Measurements from ENCODE around the gene CFTR.

DNA sequence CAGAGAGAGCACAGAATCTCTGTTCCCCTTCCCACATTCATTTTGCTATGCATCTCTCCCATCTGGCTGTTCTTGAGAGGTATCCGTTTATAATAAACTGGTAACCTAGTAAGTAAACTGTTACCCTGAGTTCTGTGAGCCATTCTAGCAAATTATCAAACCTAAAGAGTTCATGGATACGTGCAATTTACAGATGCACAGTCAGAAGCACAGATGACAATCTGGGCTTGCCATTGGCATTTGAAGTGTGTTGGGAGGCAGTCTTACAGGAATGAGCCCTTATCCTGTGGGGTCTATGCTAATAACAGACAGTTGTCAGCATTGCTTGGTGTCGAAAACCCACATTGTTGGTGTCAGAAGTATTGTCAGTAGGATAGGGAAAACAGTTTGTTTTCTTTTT is 151.8 kb downstream of the CFTR start:
- TF ChIP-seq, protein P1, sequence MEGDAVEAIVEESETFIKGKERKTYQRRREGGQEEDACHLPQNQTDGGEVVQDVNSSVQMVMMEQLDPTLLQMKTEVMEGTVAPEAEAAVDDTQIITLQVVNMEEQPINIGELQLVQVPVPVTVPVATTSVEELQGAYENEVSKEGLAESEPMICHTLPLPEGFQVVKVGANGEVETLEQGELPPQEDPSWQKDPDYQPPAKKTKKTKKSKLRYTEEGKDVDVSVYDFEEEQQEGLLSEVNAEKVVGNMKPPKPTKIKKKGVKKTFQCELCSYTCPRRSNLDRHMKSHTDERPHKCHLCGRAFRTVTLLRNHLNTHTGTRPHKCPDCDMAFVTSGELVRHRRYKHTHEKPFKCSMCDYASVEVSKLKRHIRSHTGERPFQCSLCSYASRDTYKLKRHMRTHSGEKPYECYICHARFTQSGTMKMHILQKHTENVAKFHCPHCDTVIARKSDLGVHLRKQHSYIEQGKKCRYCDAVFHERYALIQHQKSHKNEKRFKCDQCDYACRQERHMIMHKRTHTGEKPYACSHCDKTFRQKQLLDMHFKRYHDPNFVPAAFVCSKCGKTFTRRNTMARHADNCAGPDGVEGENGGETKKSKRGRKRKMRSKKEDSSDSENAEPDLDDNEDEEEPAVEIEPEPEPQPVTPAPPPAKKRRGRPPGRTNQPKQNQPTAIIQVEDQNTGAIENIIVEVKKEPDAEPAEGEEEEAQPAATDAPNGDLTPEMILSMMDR (IDR thresholded peaks at IDR 0.05): no peak
- TF ChIP-seq POLR2AphosphoS5 (IDR thresholded peaks at IDR 0.05) (no peak), POLR2A (IDR thresholded peaks at IDR 0.05; ENCODE audit: low read depth) (no peak)

All from esophagus muscularis mucosa (tissue), 3 donors.